ENCODE measurements around the gene GPX4. TPM values are rescaled to one million over a fixed set of nuclear protein-coding genes. Genes with fewer than 3 reads are reported as not detected.

GPX4 gene, protein sequence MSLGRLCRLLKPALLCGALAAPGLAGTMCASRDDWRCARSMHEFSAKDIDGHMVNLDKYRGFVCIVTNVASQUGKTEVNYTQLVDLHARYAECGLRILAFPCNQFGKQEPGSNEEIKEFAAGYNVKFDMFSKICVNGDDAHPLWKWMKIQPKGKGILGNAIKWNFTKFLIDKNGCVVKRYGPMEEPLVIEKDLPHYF
- total RNA-seq: 420 and 659 TPM in 2 replicates

DNA sequence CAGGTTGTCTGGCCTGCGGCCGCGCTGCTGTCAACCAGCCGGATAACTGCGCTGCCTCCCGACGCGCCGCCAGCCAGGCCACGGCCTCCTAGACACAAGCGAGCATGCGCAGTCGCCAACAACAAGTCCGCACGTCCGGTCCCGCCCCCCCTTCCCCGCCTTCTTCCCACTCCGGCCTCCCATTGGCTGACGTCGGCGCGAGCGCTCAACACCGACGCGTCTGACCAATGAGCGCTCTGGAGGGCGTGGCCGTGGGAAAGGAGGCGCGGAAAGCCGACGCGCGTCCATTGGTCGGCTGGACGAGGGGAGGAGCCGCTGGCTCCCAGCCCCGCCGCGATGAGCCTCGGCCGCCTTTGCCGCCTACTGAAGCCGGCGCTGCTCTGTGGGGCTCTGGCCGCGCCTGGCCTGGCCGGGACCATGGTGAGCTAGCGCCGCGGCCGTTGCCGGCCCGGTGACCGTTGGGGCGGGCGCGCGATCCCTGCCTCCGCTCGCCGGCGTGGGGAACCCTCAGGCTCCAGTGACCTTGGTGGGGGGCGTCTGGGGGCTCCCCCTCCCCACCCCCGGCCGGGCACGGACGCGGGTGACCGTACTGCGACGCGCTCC lies at the start of gene GPX4:
GPX4 (plus strand) TSS at position 287 of the 603 bp plus-strand sequence; CDS start at position 337, 50 bp downstream.

GRCh38 chr19:1066748-1067340 lies 37.0 kb upstream of the GPX4 start, which contains the start of gene ARHGAP45:
ARHGAP45 (plus strand) TSS chr19:1067167; CDS start chr19:1067406, 239 bp downstream.

DNA sequence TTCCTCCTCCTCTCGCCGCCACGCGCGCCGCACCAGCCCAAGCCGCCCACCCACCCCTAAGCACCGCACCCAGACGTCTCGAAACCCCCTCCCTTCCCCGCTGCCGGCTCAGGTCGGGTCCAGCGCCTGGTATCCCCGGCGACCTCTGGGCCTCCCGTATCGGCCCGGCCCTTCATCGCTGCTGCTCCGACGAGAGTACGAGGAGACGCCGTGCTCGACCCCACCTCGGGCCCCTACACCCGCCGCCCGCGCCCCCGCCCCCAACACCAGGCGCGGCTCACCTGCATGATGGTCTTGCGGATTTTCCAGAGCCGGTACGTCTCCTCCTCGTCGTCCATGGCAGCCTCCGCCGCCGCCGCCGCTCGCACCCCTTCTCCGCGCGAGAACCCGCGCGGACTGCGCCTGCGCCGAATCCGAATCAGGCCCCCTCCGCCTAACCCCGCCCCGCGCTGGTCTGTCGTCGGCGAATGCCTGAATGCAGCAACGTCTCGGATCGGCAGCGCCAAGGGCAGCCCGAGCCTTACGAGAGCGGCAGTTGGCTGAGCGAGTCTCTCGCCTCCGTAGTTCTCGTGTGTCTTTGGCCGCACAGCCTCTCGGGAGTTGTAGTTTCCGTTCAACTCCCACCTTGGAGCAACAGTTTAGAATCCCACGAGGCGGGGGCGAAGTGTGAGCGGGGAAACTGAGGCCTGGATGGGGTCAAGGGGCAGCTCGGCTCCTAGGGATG lies 8.7 kb upstream of the GPX4 start, which contains the start of gene POLR2E:
POLR2E (minus strand) TSS at position 398 of the 724 bp plus-strand sequence; CDS start at position 338, 60 bp downstream.

Other genes with a start within 250 kb of the GPX4 start
- gene CFD, start 244.3 kb upstream of the GPX4 start, total RNA-seq: 0.81 and 7.0 TPM in 2 replicates
- gene MED16, start 210.8 kb upstream of the GPX4 start, total RNA-seq: 63.2 and 66.3 TPM in 2 replicates
- not detected in 2 replicates for gene RNU6-9, start 210.5 kb upstream of the GPX4 start, total RNA-seq
- gene R3HDM4, start 190.8 kb upstream of the GPX4 start, total RNA-seq: 45.5 and 61.0 TPM in 2 replicates
- 0.13 TPM in 1 of 2 replicates, not detected in the other for gene KISS1R, start 186.7 kb upstream of the GPX4 start, total RNA-seq
- gene ARID3A, start 178.0 kb upstream of the GPX4 start, total RNA-seq: 22.1 and 24.1 TPM in 2 replicates
- 91.8 and 108 TPM in 2 replicates for gene WDR18, start 119.6 kb upstream of the GPX4 start, total RNA-seq
- 0.49 and 2.5 TPM in 2 replicates for gene GRIN3B, start 103.6 kb upstream of the GPX4 start, total RNA-seq
- 165 and 187 TPM in 2 replicates for gene TMEM259, start 82.9 kb upstream of the GPX4 start, total RNA-seq
- not detected in 2 replicates for gene RNU6-2, start 82.5 kb upstream of the GPX4 start, total RNA-seq
- gene CNN2, start 77.4 kb upstream of the GPX4 start, total RNA-seq: 407 and 539 TPM in 2 replicates
- gene ABCA7, start 63.9 kb upstream of the GPX4 start, total RNA-seq: 25.1 and 37.0 TPM in 2 replicates
- 3.1 and 4.8 TPM in 2 replicates for gene ARHGAP45, start 36.8 kb upstream of the GPX4 start, total RNA-seq
- 264 and 284 TPM in 2 replicates for gene POLR2E, start 8.6 kb upstream of the GPX4 start, total RNA-seq
- gene SBNO2, start 70.3 kb downstream of the GPX4 start, total RNA-seq: 48.6 and 75.7 TPM in 2 replicates
- 84.1 and 84.6 TPM in 2 replicates for gene STK11, start 101.8 kb downstream of the GPX4 start, total RNA-seq
- 5.1 and 6.1 TPM in 2 replicates for gene CBARP, start 134.0 kb downstream of the GPX4 start, total RNA-seq
- 145 and 173 TPM in 2 replicates for gene ATP5F1D, start 137.8 kb downstream of the GPX4 start, total RNA-seq
- gene MIDN, start 144.6 kb downstream of the GPX4 start, total RNA-seq: 47.1 and 61.0 TPM in 2 replicates
- gene CIRBP, start 165.3 kb downstream of the GPX4 start, total RNA-seq: 119 and 190 TPM in 2 replicates
- gene FAM174C, start 171.5 kb downstream of the GPX4 start, total RNA-seq: 92.3 and 109 TPM in 2 replicates
- 0.65 and 2.3 TPM in 2 replicates for gene EFNA2, start 181.9 kb downstream of the GPX4 start, total RNA-seq

All from mesangial cell (primary cell).